HG02571 (cell line): ENCODE results near the gene TCP11L2.
"Not testable (repeated sequence)": the region's sequence is repeated elsewhere in the genome, so short reads cannot be mapped to it uniquely, and the experiment has no call there.

ENCODE experiments used
- ATAC-seq: cut with Tn5 transposase; IDR thresholded peaks from one replicate; pipeline ENCODE4 v1.9.1; 2021; ENCODE audit warnings: mild to moderate bottlenecking, moderate library complexity; ENCODE audit not compliant: unreplicated experiment

The TCP11L2 gene

DNA sequence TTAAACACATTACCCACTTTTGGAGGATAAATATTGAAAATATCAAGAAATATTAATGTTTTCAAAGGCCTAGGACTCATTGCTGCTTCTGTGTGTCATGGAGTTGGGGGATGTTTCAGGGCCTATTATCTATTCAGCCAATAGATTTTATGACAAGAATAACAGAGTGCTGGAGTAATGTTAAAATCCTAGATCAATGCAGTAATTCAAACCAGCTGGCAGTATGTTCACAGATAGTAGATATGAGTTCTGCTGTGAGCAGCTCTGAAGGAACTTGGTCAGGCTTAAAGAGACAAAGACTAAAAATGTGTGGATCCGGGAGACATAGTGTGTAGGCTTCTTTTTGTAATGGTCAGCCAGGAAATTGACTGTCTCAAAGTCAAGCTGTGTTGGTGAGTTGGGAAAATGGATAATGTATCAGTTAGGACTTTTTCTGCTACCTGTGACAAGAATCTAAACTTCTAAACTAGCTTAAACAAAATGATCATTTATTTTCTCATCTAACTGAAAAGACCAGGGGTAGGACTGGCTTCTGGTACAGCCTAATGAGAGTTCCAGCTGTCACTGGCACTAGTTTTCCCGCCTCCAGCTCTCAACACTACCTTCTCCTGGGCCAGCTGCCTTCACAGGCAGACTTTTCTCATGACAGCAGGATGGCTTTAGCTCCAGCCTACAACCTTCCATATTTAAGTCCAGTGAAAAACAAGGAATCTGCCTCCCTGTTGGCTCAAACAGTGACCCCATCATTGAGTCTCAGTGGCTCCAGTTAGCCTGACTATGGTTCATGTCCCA lies 38.7 kb downstream of the TCP11L2 start:
- no peak for ATAC-seq

DNA sequence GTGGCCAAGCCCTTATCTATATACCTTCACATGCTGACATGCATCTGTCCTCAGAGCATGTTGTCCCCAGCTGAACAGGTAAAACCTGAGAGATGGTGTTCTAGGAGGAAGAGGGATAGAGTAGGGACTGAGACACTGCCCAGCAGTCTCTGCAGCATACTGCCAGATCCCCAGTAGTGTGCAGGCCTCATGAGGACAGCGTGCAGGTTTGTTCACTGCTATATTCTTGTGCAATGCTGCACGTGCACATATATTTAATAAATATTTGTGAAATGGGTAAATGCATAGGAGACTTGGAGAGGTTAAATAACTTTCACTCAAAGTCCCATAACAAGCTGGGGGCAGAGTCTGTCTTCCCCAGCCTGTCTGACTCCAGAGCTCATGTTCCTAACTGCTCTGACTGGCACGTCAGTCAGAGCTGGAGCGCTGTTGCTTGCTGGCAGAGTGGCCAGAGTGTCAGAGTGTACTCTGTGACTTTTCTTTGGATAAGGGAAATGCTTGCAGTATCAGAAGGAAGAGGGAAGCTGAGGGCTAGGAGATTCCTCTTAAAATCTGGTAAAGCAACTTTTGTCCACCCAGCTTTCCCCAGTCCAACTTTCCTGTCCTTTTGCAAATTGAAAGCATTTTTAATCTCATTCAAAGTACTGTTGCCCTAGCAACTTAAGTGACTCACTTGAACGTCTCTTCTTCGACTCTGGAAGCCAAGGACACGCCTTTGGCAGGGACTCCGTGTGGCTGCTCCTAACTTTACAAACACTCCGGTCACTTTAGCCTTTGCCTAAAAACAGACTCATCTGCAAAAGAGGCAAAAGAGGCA lies 40.1 kb downstream of the TCP11L2 start:
- no peak for ATAC-seq

DNA sequence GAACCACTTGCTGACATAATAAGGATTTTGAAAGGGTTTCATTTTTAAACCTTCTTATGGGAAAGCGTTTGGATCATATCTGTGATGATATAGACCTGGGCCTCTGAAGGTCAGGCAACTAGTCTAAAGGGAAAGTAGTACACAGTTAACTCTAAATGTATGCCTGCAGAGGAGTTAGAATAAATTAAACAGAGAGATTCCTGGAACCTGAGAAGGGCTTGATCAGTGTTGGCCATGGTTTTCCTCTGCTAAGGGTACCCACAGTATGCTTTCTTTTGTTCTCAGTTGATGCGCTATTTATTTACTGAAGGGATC lies 40.6 kb downstream of the TCP11L2 start:
- no peak for ATAC-seq

- ATAC-seq, result no peak
These were observed 41.6 kb downstream of the TCP11L2 start for GRCh38 chr12:106344131-106344530.

DNA sequence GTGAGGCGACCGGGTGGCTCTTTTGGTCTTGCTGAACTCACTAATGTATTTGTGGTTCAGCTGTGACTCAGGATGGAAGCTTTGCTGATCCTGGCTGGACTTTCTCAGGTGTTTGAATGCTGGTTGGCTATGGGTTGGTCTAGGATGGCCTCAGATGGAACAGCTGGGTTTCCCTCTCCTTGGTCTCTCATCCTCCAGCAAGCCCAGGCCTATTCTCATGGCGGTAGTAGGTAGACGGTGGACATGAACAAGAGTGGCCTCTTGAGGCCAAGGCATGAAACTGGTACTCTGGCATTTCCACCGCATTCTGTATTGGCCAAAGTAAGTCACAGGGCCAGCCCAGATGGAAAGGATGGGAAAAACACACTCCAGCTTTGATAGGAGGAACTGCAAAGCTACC lies 43.2 kb downstream of the TCP11L2 start:
- ATAC-seq, result no peak

GRCh38 chr12:106348411-106348810 lies 45.9 kb downstream of the TCP11L2 start:
- no peak for ATAC-seq

DNA sequence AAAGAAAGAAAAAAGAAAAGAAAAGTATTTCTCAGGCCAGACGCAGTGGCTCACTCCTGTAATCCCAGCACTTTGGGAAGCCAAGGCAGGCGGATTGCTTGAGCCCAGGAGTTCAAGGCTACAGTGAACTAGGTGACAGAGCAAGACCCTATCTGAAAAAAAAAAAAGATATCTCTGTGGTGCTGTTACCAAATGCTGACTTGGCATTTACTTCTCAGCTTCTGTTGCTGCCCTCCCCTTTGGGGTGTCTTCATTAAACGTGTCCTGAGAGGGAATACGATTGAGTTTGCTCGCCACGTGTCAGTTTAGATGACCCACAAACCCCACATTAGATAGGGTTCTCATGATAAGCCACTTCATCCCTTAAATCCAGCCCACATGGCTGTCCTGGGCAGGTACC lies 50.6 kb downstream of the TCP11L2 start:
- no peak for ATAC-seq

GRCh38 chr12:106357549-106358395 lies 55.2 kb downstream of the TCP11L2 start, which contains the start of gene POLR3B:
Gene POLR3B, plus strand, starts transcription at chr12:106357748. Its CDS starts 132 bp downstream, at chr12:106357880.
- peak; percentile 90 for ATAC-seq

- peak; percentile 3 for ATAC-seq
These were observed 56.1 kb downstream of the TCP11L2 start for GRCh38 chr12:106358396-106359241.

GRCh38 chr12:106359646-106360399 lies 57.3 kb downstream of the TCP11L2 start:
- no peak for ATAC-seq

DNA sequence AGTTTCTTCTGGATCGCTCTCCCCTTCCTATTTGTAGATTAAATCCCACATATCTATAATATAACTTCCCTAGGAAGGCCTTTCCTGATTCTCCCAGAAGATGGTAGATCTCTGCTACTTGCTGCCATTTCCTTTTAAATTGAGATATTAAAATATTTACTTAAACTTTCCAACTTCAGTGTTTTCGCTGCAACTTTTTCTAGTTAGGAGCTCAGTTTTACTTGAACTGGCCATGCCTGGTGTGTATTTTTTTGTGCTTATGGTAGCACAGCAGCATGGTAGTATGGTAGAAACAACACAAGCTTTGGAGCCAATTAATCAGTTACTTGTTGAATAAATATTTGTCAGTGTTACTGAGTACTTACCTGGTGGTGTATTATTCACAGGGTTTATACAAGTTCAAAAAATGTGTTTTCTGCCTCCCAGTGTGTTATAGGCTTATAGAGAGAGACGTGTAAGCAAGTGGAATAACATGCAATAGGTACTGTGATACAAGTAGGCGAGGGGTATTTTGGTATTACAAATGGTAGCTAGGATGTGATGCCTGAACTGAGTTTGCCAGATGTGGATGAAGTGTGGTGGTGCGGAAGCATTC lies 58.0 kb downstream of the TCP11L2 start:
- no peak for ATAC-seq

- ATAC-seq, result no peak
These were observed 60.4 kb downstream of the TCP11L2 start for GRCh38 chr12:106362971-106363370.

- no peak for ATAC-seq
These were observed 61.7 kb downstream of the TCP11L2 start for GRCh38 chr12:106364261-106364660.

DNA sequence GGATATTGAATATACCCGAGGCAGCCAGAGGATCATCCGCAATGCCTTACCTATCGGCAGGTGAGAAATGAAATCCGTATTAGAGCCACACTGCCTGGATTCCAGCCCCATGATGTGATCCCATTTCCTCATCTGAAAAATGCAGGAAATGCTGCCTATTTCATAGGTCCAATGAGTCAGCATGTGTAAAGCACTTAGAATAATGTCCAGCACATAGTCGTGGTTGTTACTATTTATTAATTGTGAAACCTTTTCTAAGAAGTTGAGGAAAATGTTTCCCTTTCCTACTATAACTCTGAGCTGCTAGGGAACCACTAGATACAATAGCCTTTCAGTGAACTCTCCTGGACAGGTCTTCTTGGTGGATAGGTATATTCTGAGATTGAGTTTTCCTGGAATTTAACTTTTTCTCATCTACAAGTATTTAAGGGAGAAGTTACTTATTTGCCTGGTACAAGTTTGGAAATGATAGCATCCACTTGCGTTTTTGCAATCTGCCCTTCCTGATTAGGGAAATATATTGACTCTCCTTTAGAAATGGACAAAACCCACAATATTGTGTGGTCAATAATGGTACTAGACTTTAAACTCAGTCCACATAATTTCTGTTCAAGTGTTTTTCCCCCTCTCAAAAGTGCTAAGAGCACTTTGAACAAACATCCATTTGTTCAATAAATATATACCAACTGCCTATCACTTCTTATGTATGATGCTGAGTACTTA lies 67.3 kb downstream of the TCP11L2 start:
- ATAC-seq, result no peak

DNA sequence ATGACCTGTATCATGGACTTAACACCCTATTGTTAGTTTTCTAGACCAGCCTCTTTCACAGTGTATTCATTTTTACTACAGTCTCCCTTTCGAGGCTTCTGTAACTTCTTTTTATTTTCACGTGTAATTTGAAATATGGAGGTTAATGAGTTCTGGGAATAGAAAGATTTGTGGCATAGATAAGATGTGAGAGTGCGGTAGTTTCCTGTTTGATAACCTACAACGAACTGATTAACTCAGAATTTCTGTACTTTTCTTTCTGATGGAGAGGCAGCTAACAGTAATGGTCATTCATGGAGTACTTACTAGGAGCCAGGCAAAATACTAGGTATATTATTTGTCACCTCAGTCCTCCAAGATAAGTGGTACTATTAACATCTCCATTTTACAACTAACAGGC lies 76.3 kb downstream of the TCP11L2 start:
- ATAC-seq, result no peak

- no peak for ATAC-seq
These were observed 78.4 kb downstream of the TCP11L2 start for GRCh38 chr12:106380954-106381353.

- not testable (repeated sequence) for ATAC-seq
These were observed 79.3 kb downstream of the TCP11L2 start for GRCh38 chr12:106381866-106382265.

DNA sequence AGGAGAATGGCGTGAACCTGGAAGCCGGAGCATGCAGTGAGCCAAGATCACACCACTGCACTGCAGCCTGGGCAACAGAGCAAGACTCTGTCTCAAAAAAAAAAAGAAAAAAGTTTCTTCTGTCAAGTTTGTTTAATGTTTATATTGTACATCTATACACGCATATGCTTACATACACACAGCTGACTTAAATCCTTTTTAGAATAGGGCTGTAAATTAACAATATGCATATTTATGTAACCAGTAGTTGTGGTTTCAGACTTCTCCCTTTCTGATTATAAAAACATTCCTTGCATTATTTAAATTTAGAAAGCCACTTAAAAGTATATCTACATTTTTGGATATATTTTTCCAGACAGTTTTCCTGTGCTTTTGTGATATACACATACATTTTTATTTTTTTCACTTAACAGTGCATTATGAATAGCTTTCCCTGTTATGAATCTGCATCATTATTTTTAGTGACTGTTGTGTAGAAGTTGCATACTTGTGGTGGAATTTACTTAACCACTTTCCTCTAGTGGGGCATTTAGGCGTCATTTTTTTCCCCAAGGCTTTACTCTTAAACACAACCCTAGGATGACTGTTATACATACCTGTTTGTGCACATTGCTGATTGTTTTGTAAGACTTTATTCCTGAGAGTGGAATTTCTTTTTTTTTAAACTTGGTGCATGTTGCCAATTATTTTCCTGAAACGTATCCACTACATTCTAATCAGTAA lies 84.4 kb downstream of the TCP11L2 start:
- ATAC-seq, result no peak
